Measurements from ENCODE around the gene UTS2R.
A peak's percentile ranks its signal among the peaks of the same experiment; 100 is the strongest.

Gene UTS2R

DNA sequence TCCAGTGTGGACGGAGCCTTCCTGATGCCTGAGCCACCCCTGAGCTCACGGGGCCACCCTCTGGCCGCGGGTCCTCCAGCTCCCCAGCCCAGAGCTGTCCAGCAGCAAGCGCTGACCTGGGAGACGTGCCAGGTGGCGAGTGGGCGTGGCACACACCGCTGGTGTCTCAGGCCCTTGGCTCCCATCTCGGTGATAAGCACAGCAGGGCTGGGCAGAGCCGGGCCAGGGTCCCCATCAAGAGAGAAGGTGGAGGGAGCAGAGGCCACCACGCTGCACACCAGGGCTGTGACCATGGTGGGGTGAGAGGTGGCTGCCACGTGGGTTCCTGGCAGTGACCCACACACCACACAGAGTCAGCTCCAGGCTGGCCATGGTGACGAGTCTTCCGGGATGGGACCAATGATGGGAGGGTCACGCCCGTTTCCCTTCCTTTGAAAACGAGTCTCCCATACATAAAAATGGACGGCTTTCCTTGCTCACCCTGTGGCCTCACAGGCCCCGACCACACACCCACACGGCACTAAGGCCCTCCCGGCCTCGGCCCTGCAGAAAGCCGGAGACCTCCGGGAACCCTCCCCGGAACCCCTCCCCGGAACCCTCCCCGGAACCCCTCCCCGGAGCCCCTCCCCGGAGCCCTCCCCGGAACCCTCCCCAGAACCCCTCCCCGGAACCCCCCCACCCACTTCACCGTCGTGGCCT, 16.8 kb downstream of the UTS2R start:
- Histone ChIP-seq H3K36me3 (peaks cover 4 to 21% (median 12%) of the 10 kb centered on the region in 11 experiments; a peak in 14 of 22 replicates), H3K27ac (no peak overlapping the region), H3K9me3 (replicated peaks in 1 of 11) (no peaks in the 10 kb centered on the region), H3K4me1 (peaks cover under 1 to 14% (median 12%) of the 10 kb centered on the region in 10 experiments; a peak in 17 of 20 replicates), H3K27me3 (peaks cover 57 to 90% (median 79%) of the 10 kb centered on the region in 11 experiments), H4K20me1 (peaks cover 0 to 80% (median 53%) of the 10 kb centered on the region in 11 experiments; a peak in 18 of 22 replicates), H3K9ac (no peak overlapping the region), H3K4me3 (no peak overlapping the region), H3K4me2 (no peak overlapping the region)
- TF ChIP-seq Cebpa-rat (IDR thresholded peaks at IDR 0.05), result no peak

DNA sequence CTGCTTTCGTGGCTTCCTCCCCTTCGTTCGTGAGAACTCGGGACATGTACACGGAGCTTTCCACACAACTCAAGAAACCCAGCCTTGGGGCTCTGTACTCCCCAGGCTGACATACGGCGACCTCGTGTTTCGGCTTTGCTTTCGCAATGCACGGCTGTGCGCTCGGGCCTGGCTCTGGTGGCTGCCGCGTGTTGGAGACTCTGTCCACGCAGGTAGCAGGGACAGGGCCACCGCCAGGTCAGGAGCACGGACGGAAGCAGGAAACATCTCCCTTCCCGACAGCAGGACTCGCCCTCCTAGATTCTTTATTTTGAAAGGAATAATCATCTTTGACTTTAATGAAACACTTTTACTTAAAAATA, 17.3 kb downstream of the UTS2R start:
- Histone ChIP-seq H3K4me1 (peaks cover 6 to 19% (median 18%) of the 10 kb centered on the region in 10 experiments; a peak in 19 of 20 replicates), H3K9me3 (replicated peaks in 1 of 11) (no peaks in the 10 kb centered on the region), H3K27me3 (peaks cover 62 to 89% (median 83%) of the 10 kb centered on the region in 11 experiments), H3K4me3 (no peak overlapping the region), H4K20me1 (peaks cover 0 to 85% (median 58%) of the 10 kb centered on the region in 11 experiments; a peak in 18 of 22 replicates), H3K4me2 (no peak overlapping the region), H3K27ac (no peak overlapping the region), H3K36me3 (peaks cover 4 to 26% (median 15%) of the 10 kb centered on the region in 11 experiments; a peak in 14 of 22 replicates), H3K9ac (no peak overlapping the region)
- no peak for TF ChIP-seq Cebpa-rat (IDR thresholded peaks at IDR 0.05)

DNA sequence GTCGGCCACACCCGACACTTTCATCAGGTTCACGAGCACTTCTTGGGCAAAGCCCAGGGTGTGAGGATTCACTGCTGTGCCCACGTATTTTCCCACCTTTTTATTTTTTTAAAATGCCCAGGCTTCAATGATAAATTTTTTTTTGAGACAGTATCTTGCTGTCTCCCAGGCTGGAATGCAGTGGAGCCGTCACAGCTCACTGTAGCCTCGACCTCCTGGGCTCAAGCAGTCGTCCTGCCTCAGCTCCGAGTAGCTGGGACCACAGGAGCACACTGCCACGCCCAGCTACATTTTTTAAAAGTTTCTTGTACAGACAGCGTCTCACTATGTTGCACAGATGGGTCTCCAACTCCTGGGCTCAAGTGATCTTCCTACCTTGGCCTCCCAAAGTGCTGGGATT, 17.8 kb downstream of the UTS2R start:
- no peak overlapping the region for H3K4me2 ChIP-seq
- no peak overlapping the region for H3K4me3 ChIP-seq
- no peak overlapping the region for H3K9ac ChIP-seq
- H4K20me1 ChIP-seq, result peaks cover 0 to 90% (median 63%) of the 10 kb centered on the region in 11 experiments; a peak in 20 of 22 replicates
- no peaks in the 10 kb centered on the region for H3K9me3 ChIP-seq (replicated peaks in 1 of 11)
- H3K27ac ChIP-seq, result no peak overlapping the region
- H3K4me1 ChIP-seq, result peaks cover 10 to 24% (median 22%) of the 10 kb centered on the region in 10 experiments; a peak in 19 of 20 replicates
- peaks cover 61 to 85% (median 83%) of the 10 kb centered on the region in 11 experiments for H3K27me3 ChIP-seq
- TF ChIP-seq Cebpa-rat (IDR thresholded peaks at IDR 0.05), result no peak
- peaks cover 4 to 26% (median 15%) of the 10 kb centered on the region in 11 experiments; a peak in 14 of 22 replicates for H3K36me3 ChIP-seq

DNA sequence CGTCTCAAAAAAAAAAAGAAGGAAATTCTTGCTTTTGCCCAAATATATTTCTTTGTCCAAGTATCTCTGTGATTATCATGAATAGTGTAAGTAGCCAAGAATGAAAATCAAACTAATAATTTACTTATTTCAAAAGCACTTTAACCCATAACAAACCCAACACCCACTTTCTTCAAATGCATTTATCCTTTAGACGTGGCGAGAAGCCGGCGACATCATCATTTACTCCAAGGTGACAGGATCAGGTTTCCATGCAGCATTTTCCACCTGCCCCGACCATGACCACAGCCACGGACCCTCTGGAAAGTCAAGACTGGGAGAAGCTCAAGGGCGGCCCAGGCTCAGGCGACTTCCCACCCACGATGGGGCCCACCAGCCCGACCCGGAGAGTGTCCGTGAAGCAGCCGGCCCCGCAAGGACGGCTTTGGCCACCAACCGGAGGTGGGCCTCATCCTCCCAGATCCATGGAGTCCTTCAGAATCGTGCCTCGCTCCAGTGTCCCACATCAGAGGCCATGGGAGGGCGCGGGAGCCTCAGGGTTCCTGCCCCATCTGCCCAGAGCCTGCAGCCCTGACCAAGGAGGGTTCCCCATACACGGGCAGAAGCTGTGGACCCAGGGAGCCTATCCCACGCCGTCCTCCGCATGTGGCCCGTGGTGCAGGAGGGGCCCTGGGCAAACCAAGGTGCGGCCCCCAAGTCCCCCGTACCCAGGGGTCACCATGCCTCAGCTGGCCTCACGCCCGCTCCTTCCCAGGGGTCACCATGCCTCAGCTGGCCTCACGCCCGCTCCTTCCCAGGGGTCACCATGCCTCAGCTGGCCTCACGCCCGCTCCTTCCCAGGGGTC, 18.7 kb downstream of the UTS2R start:
- H3K9me3 ChIP-seq (replicated peaks in 1 of 11), result no peaks in the 10 kb centered on the region
- TF ChIP-seq Cebpa-rat (IDR thresholded peaks at IDR 0.05), result no peak

DNA sequence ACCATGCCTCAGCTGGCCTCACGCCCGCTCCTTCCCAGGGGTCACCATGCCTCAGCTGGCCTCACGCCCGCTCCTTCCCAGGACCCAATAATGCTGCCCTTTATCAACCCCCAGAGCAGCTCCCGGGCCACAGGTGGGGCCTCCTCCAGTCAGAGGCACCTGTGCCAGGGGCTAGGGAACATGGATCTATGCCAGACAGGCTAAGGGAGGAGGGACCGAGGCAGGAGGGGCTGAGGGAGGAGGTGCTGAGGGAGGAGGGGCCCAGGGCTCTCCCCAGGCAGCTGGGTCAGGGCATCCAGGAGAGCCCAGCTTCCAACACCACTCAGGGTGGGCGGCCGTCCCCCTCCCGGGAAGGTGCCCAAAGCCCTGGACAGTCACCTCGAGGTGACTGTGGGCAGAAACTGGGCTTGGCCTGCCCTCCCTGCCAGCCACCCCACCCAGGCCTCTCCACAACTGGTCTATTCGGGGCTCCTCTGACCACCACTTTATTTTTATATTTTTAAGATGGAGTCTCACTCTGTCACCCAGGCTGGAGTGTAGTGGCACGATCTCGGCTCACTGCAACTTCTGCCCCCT, 19.4 kb downstream of the UTS2R start:
- Histone ChIP-seq H4K20me1 (peaks cover 0 to 88% (median 65%) of the 10 kb centered on the region in 11 experiments; a peak in 20 of 22 replicates), H3K9me3 (replicated peaks in 1 of 11) (no peaks in the 10 kb centered on the region)
- no peak for TF ChIP-seq Cebpa-rat (IDR thresholded peaks at IDR 0.05)

More for the DNA sequence above, 18.7 kb downstream of the UTS2R start:
- Histone ChIP-seq H3K36me3 (peaks cover 4 to 26% (median 15%) of the 10 kb centered on the region in 11 experiments; a peak in 14 of 22 replicates), H3K27ac (no peak overlapping the region), H3K4me1 (peaks cover 16 to 33% (median 31%) of the 10 kb centered on the region in 10 experiments; a peak in 19 of 20 replicates), H3K27me3 (peaks cover 52 to 84% (median 76%) of the 10 kb centered on the region in 11 experiments), H3K4me2 (no peak overlapping the region), H4K20me1 (peaks cover 0 to 91% (median 64%) of the 10 kb centered on the region in 11 experiments; a peak in 20 of 22 replicates), H3K4me3 (no peak overlapping the region), H3K9ac (no peak overlapping the region)

DNA sequence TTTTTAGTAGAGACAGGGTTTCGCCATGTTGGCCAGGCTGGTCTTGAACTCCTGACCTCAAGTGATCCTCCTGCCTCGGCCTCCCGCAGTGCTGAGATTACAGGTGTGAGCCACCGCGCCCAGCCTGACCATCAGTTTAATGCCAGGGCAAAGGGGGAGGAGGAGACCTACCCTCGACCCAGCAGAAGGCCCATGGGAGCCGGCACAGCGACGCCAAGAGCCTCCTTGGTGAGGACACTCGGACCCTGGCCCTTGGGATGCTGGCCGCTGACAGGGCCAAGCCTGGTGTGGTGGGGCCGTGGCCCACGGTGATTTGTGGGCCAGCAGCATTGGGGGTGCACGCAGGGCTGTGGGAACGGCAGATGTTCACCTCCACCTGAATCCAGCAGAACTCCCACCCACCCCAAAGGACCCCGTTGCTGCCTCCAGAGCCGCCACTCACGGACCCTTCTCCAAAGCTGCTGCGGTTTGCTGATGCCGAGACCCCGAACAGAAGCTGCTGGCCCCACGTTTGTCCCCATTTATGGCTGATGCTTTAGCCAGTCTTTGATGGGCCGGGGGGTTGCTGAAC, 20.0 kb downstream of the UTS2R start:
- Histone ChIP-seq H3K9me3 (replicated peaks in 1 of 11) (no peaks in the 10 kb centered on the region), H3K27me3 (peaks cover 40 to 79% (median 71%) of the 10 kb centered on the region in 11 experiments), H3K4me1 (peaks cover 17 to 37% (median 34%) of the 10 kb centered on the region in 10 experiments; a peak in 19 of 20 replicates), H3K27ac (no peak overlapping the region), H3K9ac (no peak overlapping the region), H3K4me3 (no peak overlapping the region), H3K4me2 (no peak overlapping the region), H3K36me3 (peaks cover 4 to 26% (median 15%) of the 10 kb centered on the region in 11 experiments; a peak in 14 of 22 replicates), H4K20me1 (peaks cover 0 to 91% (median 63%) of the 10 kb centered on the region in 11 experiments; a peak in 20 of 22 replicates)
- TF ChIP-seq Cebpa-rat (IDR thresholded peaks at IDR 0.05), result no peak

More for the DNA sequence above, 19.4 kb downstream of the UTS2R start:
- Histone ChIP-seq H3K36me3 (peaks cover 4 to 26% (median 15%) of the 10 kb centered on the region in 11 experiments; a peak in 14 of 22 replicates), H3K4me2 (no peak overlapping the region), H3K27ac (no peak overlapping the region), H3K4me1 (peaks cover 16 to 35% (median 32%) of the 10 kb centered on the region in 10 experiments; a peak in 19 of 20 replicates), H3K9ac (no peak overlapping the region), H3K27me3 (peaks cover 45 to 79% (median 73%) of the 10 kb centered on the region in 11 experiments), H3K4me3 (no peak overlapping the region)

DNA sequence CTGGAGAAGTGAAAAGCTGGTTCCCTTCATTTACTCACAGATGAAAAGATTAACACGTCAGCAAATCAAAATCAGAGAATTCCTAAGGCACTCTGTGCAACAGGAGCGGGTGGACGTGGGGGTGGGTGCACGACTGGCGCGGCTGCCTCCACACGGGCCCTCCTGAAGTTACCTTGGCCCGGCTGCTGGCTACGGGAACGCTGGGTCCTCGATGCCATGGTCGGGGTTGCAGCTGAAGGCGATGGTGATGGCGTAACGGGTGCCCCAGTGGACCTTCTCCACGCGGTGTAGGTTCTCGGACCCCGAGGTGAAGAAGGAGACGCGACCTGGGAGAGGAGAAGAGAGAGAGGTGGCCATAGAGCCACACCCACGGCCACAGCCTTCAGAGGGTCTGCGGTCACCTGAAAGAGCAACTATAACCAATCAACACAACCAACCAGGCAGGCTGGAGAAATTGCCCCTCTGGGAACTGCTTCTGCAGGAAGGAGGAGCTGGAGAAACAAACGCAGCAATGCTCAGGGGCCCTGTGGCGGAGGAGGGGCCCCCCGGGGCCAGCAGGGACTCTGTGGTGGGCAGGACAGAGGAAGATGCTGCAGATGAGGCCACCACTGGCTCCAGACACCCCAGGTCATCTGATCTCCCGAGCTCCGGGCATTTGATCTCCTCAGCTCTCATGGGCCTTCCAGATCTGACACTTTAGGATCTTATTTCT, 20.8 kb downstream of the UTS2R start:
- Histone ChIP-seq H4K20me1 (peaks cover 0 to 87% (median 59%) of the 10 kb centered on the region in 11 experiments; a peak in 20 of 22 replicates), H3K9me3 (replicated peaks in 1 of 11) (no peaks in the 10 kb centered on the region), H3K27ac (no peak overlapping the region), H3K4me2 (peak overlapping the region in 7 of 11 experiments; percentile 32 to 73 (median 55); a peak in 12 of 22 replicates), H3K4me3 (no peak overlapping the region), H3K27me3 (peaks cover 35 to 75% (median 69%) of the 10 kb centered on the region in 11 experiments), H3K9ac (peak overlapping the region in 2 of 11 experiments; percentile 26 to 29; a peak in 2 of 22 replicates), H3K4me1 (peaks cover 21 to 40% (median 34%) of the 10 kb centered on the region in 10 experiments; a peak in 19 of 20 replicates), H3K36me3 (peaks cover 4 to 26% (median 15%) of the 10 kb centered on the region in 11 experiments; a peak in 14 of 22 replicates)
- no peak for TF ChIP-seq Cebpa-rat (IDR thresholded peaks at IDR 0.05)

Measured in BLaER1 treated with 17β-estradiol and CSF1 and Interleukin-3, amounts not matched to agents 10 nM and 100 nM (cell line).